ENCODE results near the gene HCN4.

DNA sequence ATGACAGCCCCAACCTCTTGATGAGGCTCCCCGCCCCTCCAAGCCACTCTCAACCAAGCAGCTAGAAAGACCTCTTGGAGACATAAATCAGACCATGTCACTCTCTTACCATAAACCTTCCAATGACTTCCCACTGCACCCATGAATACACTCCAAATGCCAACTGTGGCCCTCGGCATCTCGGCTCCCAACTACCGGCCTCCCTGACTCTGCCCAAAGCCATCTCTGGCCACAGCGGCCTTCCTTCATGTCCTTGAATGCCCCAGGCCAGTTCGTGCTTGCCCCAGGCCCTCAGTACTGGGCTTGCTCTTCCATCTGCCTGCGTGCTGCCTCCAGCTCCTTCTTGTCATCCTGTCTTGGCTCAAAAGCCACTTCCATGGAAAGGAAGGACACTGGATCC lies 32.0 kb downstream of the HCN4 start:
- TF ChIP-seq, protein P1, sequence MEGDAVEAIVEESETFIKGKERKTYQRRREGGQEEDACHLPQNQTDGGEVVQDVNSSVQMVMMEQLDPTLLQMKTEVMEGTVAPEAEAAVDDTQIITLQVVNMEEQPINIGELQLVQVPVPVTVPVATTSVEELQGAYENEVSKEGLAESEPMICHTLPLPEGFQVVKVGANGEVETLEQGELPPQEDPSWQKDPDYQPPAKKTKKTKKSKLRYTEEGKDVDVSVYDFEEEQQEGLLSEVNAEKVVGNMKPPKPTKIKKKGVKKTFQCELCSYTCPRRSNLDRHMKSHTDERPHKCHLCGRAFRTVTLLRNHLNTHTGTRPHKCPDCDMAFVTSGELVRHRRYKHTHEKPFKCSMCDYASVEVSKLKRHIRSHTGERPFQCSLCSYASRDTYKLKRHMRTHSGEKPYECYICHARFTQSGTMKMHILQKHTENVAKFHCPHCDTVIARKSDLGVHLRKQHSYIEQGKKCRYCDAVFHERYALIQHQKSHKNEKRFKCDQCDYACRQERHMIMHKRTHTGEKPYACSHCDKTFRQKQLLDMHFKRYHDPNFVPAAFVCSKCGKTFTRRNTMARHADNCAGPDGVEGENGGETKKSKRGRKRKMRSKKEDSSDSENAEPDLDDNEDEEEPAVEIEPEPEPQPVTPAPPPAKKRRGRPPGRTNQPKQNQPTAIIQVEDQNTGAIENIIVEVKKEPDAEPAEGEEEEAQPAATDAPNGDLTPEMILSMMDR (conservative IDR thresholded peaks at IDR 0.05; ENCODE audit: low read depth, low read length) = no peak
- no peak for TF ChIP-seq EZH2 (IDR thresholded peaks at IDR 0.05; ENCODE audit: borderline replicate concordance, low read depth, low read length, poor library complexity, severe bottlenecking)

Data from A673 (cell line).